ENCODE results near the gene GRHL1.

GRCh38 chr2:10031886-10032745, 80.6 kb downstream of the GRHL1 start:
- TF ChIP-seq CTCF (IDR thresholded peaks at IDR 0.05 in 4 of 5, conservative IDR thresholded peaks at IDR 0.05 in 1 of 5) (no peak), POLR2A (IDR thresholded peaks at IDR 0.05) (no peak)
